Ishikawa (cell line): ENCODE measurements around the gene TNFRSF18.

Experiments used
- CEBPB ChIP-seq: IDR thresholded peaks from 2 replicates; pipeline ENCODE4 v1.6.1; 2012
- CREB1 ChIP-seq: IDR thresholded peaks from 2 replicates; pipeline ENCODE4 v1.6.1; 2012; ENCODE audit warnings: low read depth
- EGR1 ChIP-seq: IDR thresholded peaks from 2 replicates; pipeline ENCODE4 v1.6.1; 2012
- EP300 ChIP-seq: IDR thresholded peaks from 2 replicates; pipeline ENCODE4 v1.6.1; 2012; ENCODE audit warnings: borderline replicate concordance
- FOXM1 ChIP-seq: IDR thresholded peaks from 2 replicates; pipeline ENCODE4 v1.6.1; 2012; ENCODE audit warnings: low read depth, borderline replicate concordance
- MAX ChIP-seq: IDR thresholded peaks from 2 replicates; pipeline ENCODE4 v1.6.1; 2012
- NFIC ChIP-seq: IDR thresholded peaks from 2 replicates; pipeline ENCODE4 v1.6.1; 2012
- RAD21 ChIP-seq: IDR thresholded peaks from 2 replicates; pipeline ENCODE4 v1.6.1; 2012; ENCODE audit warnings: low read depth
- REST ChIP-seq: IDR thresholded peaks from 2 replicates; pipeline ENCODE4 v1.6.1; 2012; ENCODE audit warnings: low read depth, mild to moderate bottlenecking
- TAF1 ChIP-seq: IDR thresholded peaks from 2 replicates; pipeline ENCODE4 v1.6.1; 2012; ENCODE audit warnings: low read depth, mild to moderate bottlenecking
- TCF12 ChIP-seq: IDR thresholded peaks from 2 replicates; pipeline ENCODE4 v1.6.1; 2012; ENCODE audit warnings: low read depth
- TEAD4 ChIP-seq: IDR thresholded peaks from 2 replicates; pipeline ENCODE4 v1.6.1; 2012
- USF1 ChIP-seq: IDR thresholded peaks from 2 replicates; pipeline ENCODE4 v1.6.1; 2012
- YY1 ChIP-seq: IDR thresholded peaks from 2 replicates; pipeline ENCODE4 v1.6.1; 2012; ENCODE audit warnings: low read depth
- ZBTB7A ChIP-seq: IDR thresholded peaks from 2 replicates; pipeline ENCODE4 v1.6.1; 2012; ENCODE audit warnings: low read depth

TNFRSF18 gene

GRCh38 chr1:1244192-1244811 lies 37.9 kb upstream of the TNFRSF18 start:
- TF ChIP-seq TEAD4 (no peak), REST (no peak), TCF12 (no peak), FOXM1 (no peak), NFIC (no peak), MAX (no peak), TAF1 (no peak), CEBPB (no peak)

GRCh38 chr1:1243807-1244191 lies 37.4 kb upstream of the TNFRSF18 start:
- TF ChIP-seq ZBTB7A (no peak), MAX (no peak), FOXM1 (no peak), TCF12 (no peak), CREB1 (no peak), EP300 (no peak)

- TF ChIP-seq YY1 (no peak), NFIC (no peak), FOXM1 (no peak), TAF1 (no peak), RAD21 (no peak), MAX (no peak), CEBPB (no peak), CREB1 (no peak), EP300 (no peak)
Observed at GRCh38 chr1:1243266-1243660, 36.9 kb upstream of the TNFRSF18 start.

GRCh38 chr1:1242461-1243265 lies 36.3 kb upstream of the TNFRSF18 start:
- TF ChIP-seq TEAD4 = no peak
- TF ChIP-seq MAX = no peak
- no peak for TF ChIP-seq REST
- TF ChIP-seq CREB1 = no peak
- no peak for TF ChIP-seq USF1
- no peak for TF ChIP-seq RAD21
- no peak for TF ChIP-seq EGR1
- no peak for TF ChIP-seq EP300
- TF ChIP-seq NFIC = no peak
- TF ChIP-seq ZBTB7A = no peak
- no peak for TF ChIP-seq CEBPB
- TF ChIP-seq TAF1 = no peak
- TF ChIP-seq YY1 = no peak
- no peak for TF ChIP-seq FOXM1
- no peak for TF ChIP-seq TCF12

GRCh38 chr1:1241588-1242219 lies 35.3 kb upstream of the TNFRSF18 start:
- TF ChIP-seq EP300 = no peak
